ENCODE measurements around the gene FHL2.

DNA sequence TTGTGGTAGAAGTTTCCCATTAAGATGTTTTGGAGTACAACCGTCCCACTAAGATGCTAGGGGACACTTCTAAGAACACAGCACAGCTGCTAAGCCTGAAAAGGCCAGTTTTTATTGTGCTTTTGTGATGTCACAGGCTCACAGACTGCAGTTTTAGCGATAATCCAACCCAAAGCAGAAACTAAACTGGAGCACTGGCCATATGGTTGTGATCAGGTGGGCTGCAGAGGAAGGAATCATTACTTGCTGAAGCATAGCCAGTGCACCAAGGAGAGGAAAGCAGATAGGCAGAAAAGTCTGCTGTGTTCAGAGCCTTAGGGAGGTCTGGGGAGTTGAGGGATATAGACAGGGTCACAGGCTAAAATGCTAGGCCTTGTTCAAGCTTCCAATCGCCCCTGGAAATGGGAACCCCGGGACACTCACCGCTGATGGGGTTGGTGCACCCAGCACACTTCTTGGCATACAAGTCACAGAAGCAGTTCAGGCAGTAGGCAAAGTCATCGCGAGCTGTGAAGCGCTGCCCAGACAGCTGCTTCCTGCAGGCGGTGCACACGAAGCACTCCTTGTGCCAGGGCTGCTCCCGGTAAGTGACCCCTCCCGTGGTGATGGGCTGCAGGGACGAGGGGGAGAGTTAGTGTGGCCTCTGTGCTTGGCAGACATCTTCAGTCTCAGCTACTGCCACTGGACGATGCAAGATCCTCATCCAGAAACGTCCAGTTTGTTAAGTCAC, 35.8 kb downstream of the FHL2 start:
- TF ChIP-seq, protein P1, sequence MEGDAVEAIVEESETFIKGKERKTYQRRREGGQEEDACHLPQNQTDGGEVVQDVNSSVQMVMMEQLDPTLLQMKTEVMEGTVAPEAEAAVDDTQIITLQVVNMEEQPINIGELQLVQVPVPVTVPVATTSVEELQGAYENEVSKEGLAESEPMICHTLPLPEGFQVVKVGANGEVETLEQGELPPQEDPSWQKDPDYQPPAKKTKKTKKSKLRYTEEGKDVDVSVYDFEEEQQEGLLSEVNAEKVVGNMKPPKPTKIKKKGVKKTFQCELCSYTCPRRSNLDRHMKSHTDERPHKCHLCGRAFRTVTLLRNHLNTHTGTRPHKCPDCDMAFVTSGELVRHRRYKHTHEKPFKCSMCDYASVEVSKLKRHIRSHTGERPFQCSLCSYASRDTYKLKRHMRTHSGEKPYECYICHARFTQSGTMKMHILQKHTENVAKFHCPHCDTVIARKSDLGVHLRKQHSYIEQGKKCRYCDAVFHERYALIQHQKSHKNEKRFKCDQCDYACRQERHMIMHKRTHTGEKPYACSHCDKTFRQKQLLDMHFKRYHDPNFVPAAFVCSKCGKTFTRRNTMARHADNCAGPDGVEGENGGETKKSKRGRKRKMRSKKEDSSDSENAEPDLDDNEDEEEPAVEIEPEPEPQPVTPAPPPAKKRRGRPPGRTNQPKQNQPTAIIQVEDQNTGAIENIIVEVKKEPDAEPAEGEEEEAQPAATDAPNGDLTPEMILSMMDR (IDR thresholded peaks at IDR 0.05; ENCODE audit: poor library complexity) = no peak
- TF ChIP-seq EZH2 (IDR thresholded peaks at IDR 0.05; ENCODE audit: borderline replicate concordance) = no peak
- TF ChIP-seq EZH2phosphoT487 (IDR thresholded peaks at IDR 0.05; ENCODE audit: low read depth, severe bottlenecking, unreplicated experiment) = no peak

Data from hepatocyte (in vitro differentiated cells).